Epithelial cell of proximal tubule (primary cell): ENCODE data around the gene ACER1. TPM values are rescaled to one million over a fixed set of nuclear protein-coding genes. Genes with fewer than 3 reads are reported as not detected.
A peak's percentile ranks its signal among the peaks of the same experiment; 100 is the strongest.

Experiments
- DNase-seq: peaks from one replicate; pipeline ENCODE4 v3.0.0-alpha.2; 2011; ENCODE audit warnings: low read depth
- H3K4me3 ChIP-seq: 2 replicates; pipeline ENCODE4 v1.5.1; 2011; ENCODE audit warnings: low read depth, mild to moderate bottlenecking, low read length
- CTCF ChIP-seq: conservative IDR thresholded peaks from 2 replicates; pipeline ENCODE4 v1.5.1; 2012; ENCODE audit warnings: low read depth, mild to moderate bottlenecking, low read length
- total RNA-seq: library from RNA; depleted of rRNA; stranded (reverse); fragments of >200 nt; gene quantifications from 2 replicates; pipeline ENCODE4 v1.2.3, GENCODE V29; 2015

ACER1 gene
- total RNA-seq, 1 donor from 2014 or later = not detected

- DNase-seq = no peak
- H3K4me3 ChIP-seq = peak overlapping the region; percentile 86
- no peak for TF ChIP-seq CTCF
Observed at GRCh38 chr19:6278051-6278450, 55.4 kb downstream of the ACER1 start.

GRCh38 chr19:6276447-6276846 lies 57.0 kb downstream of the ACER1 start:
- no peak for TF ChIP-seq CTCF
- H3K4me3 ChIP-seq = no peak overlapping the region
- no peak for DNase-seq

GRCh38 chr19:6275170-6275744 lies 58.2 kb downstream of the ACER1 start:
- no peak for DNase-seq
- no peak for TF ChIP-seq CTCF
- H3K4me3 ChIP-seq = no peak overlapping the region

- no peak for TF ChIP-seq CTCF
- DNase-seq = no peak
- H3K4me3 ChIP-seq = no peak overlapping the region
Observed at GRCh38 chr19:6274756-6275155, 58.7 kb downstream of the ACER1 start.

GRCh38 chr19:6273701-6274601 lies 59.5 kb downstream of the ACER1 start:
- TF ChIP-seq CTCF = no peak
- peak overlapping the region; percentile 41 for H3K4me3 ChIP-seq
- peak; percentile 32 for DNase-seq

GRCh38 chr19:6272913-6273600 lies 60.4 kb downstream of the ACER1 start:
- H3K4me3 ChIP-seq = peak overlapping the region; percentile 41
- DNase-seq = no peak
- no peak for TF ChIP-seq CTCF
